Measurements from ENCODE around the gene HOXC10.
A peak's percentile ranks its signal among the peaks of the same experiment; 100 is the strongest.

Gene HOXC10

GRCh38 chr12:53975064-53975471 lies 9.9 kb upstream of the HOXC10 start:
- no peaks in the 10 kb centered on the region for H3K36me3 ChIP-seq (ENCODE audit: control insufficient read depth in 1 of 2, insufficient read depth in 2 of 2, low read length in 2 of 2)
- peaks cover 0 to 27% of the 10 kb centered on the region in 2 donors for H3K4me1 ChIP-seq (ENCODE audit: control insufficient read depth in 1 of 2, insufficient read depth in 2 of 2, low read length in 2 of 2)
- no peak overlapping the region for H3K27ac ChIP-seq (ENCODE audit: low read length)
- H3K27me3 ChIP-seq (ENCODE audit: low read depth, low read length) = peaks cover 92% of the 10 kb centered on the region
- no peaks in the 10 kb centered on the region for H3K9me3 ChIP-seq (ENCODE audit: control insufficient read depth in 1 of 2, low read length in 2 of 2)
- H3K4me3 ChIP-seq (ENCODE audit: low read depth in 1 of 2, low read length in 2 of 2) = peak overlapping the region in 1 of 2 donors; percentile 32

GRCh38 chr12:53975479-53976152 lies 9.3 kb upstream of the HOXC10 start:
- Histone ChIP-seq H3K27me3 (ENCODE audit: low read depth, low read length) (peaks cover 90% of the 10 kb centered on the region), H3K9me3 (ENCODE audit: control insufficient read depth in 1 of 2, low read length in 2 of 2) (no peaks in the 10 kb centered on the region), H3K4me3 (ENCODE audit: low read depth in 1 of 2, low read length in 2 of 2) (no peak overlapping the region), H3K27ac (ENCODE audit: low read length) (no peak overlapping the region), H3K36me3 (ENCODE audit: control insufficient read depth in 1 of 2, insufficient read depth in 2 of 2, low read length in 2 of 2) (no peaks in the 10 kb centered on the region), H3K4me1 (ENCODE audit: control insufficient read depth in 1 of 2, insufficient read depth in 2 of 2, low read length in 2 of 2) (peaks cover 0 to 27% of the 10 kb centered on the region in 2 donors)

- no peak overlapping the region for H3K4me3 ChIP-seq (ENCODE audit: low read depth in 1 of 2, low read length in 2 of 2)
- no peak overlapping the region for H3K27ac ChIP-seq (ENCODE audit: low read length)
- peaks cover 90% of the 10 kb centered on the region for H3K27me3 ChIP-seq (ENCODE audit: low read depth, low read length)
Measured at GRCh38 chr12:53976172-53976822, 8.6 kb upstream of the HOXC10 start.

GRCh38 chr12:53976823-53977595 lies 7.9 kb upstream of the HOXC10 start:
- Histone ChIP-seq H3K27ac (ENCODE audit: low read length) (no peak overlapping the region), H3K4me1 (ENCODE audit: control insufficient read depth in 1 of 2, insufficient read depth in 2 of 2, low read length in 2 of 2) (peaks cover 0 to 27% of the 10 kb centered on the region in 2 donors), H3K4me3 (ENCODE audit: low read depth in 1 of 2, low read length in 2 of 2) (no peak overlapping the region), H3K36me3 (ENCODE audit: control insufficient read depth in 1 of 2, insufficient read depth in 2 of 2, low read length in 2 of 2) (no peaks in the 10 kb centered on the region), H3K9me3 (ENCODE audit: control insufficient read depth in 1 of 2, low read length in 2 of 2) (no peaks in the 10 kb centered on the region), H3K27me3 (ENCODE audit: low read depth, low read length) (peaks cover 88% of the 10 kb centered on the region)

More at GRCh38 chr12:53976172-53976822, 8.6 kb upstream of the HOXC10 start:
- no peaks in the 10 kb centered on the region for H3K9me3 ChIP-seq (ENCODE audit: control insufficient read depth in 1 of 2, low read length in 2 of 2)
- H3K4me1 ChIP-seq (ENCODE audit: control insufficient read depth in 1 of 2, insufficient read depth in 2 of 2, low read length in 2 of 2) = peaks cover 0 to 27% of the 10 kb centered on the region in 2 donors
- no peaks in the 10 kb centered on the region for H3K36me3 ChIP-seq (ENCODE audit: control insufficient read depth in 1 of 2, insufficient read depth in 2 of 2, low read length in 2 of 2)

GRCh38 chr12:53977596-53978445 lies 7.1 kb upstream of the HOXC10 start:
- Histone ChIP-seq H3K4me1 (ENCODE audit: control insufficient read depth in 1 of 2, insufficient read depth in 2 of 2, low read length in 2 of 2) (peaks cover 0 to 30% of the 10 kb centered on the region in 2 donors), H3K9me3 (ENCODE audit: control insufficient read depth in 1 of 2, low read length in 2 of 2) (no peaks in the 10 kb centered on the region), H3K36me3 (ENCODE audit: control insufficient read depth in 1 of 2, insufficient read depth in 2 of 2, low read length in 2 of 2) (no peaks in the 10 kb centered on the region), H3K27ac (ENCODE audit: low read length) (no peak overlapping the region), H3K4me3 (ENCODE audit: low read depth in 1 of 2, low read length in 2 of 2) (no peak overlapping the region), H3K27me3 (ENCODE audit: low read depth, low read length) (peaks cover 88% of the 10 kb centered on the region)

- Histone ChIP-seq H3K4me3 (ENCODE audit: low read depth in 1 of 2, low read length in 2 of 2) (no peak overlapping the region), H3K27ac (ENCODE audit: low read length) (no peak overlapping the region), H3K27me3 (ENCODE audit: low read depth, low read length) (peaks cover 89% of the 10 kb centered on the region), H3K9me3 (ENCODE audit: control insufficient read depth in 1 of 2, low read length in 2 of 2) (peaks cover 0 to 4% of the 10 kb centered on the region in 2 donors), H3K4me1 (ENCODE audit: control insufficient read depth in 1 of 2, insufficient read depth in 2 of 2, low read length in 2 of 2) (peaks cover 0 to 31% of the 10 kb centered on the region in 2 donors), H3K36me3 (ENCODE audit: control insufficient read depth in 1 of 2, insufficient read depth in 2 of 2, low read length in 2 of 2) (no peaks in the 10 kb centered on the region)
Measured at GRCh38 chr12:53978477-53979356, 6.2 kb upstream of the HOXC10 start.

- Histone ChIP-seq H3K36me3 (ENCODE audit: control insufficient read depth in 1 of 2, insufficient read depth in 2 of 2, low read length in 2 of 2) (no peaks in the 10 kb centered on the region), H3K9me3 (ENCODE audit: control insufficient read depth in 1 of 2, low read length in 2 of 2) (peaks cover 0 to 4% of the 10 kb centered on the region in 2 donors), H3K4me3 (ENCODE audit: low read depth in 1 of 2, low read length in 2 of 2) (no peak overlapping the region), H3K27me3 (ENCODE audit: low read depth, low read length) (peaks cover 87% of the 10 kb centered on the region), H3K4me1 (ENCODE audit: control insufficient read depth in 1 of 2, insufficient read depth in 2 of 2, low read length in 2 of 2) (peaks cover 0 to 20% of the 10 kb centered on the region in 2 donors), H3K27ac (ENCODE audit: low read length) (no peak overlapping the region)
Measured at GRCh38 chr12:53980104-53980801, 4.7 kb upstream of the HOXC10 start.

GRCh38 chr12:53980802-53981496 lies 4.0 kb upstream of the HOXC10 start:
- Histone ChIP-seq H3K9me3 (ENCODE audit: control insufficient read depth in 1 of 2, low read length in 2 of 2) (peaks cover 0 to 4% of the 10 kb centered on the region in 2 donors), H3K27ac (ENCODE audit: low read length) (no peak overlapping the region), H3K4me1 (ENCODE audit: control insufficient read depth in 1 of 2, insufficient read depth in 2 of 2, low read length in 2 of 2) (peaks cover 0 to 23% of the 10 kb centered on the region in 2 donors), H3K27me3 (ENCODE audit: low read depth, low read length) (peaks cover 88% of the 10 kb centered on the region), H3K36me3 (ENCODE audit: control insufficient read depth in 1 of 2, insufficient read depth in 2 of 2, low read length in 2 of 2) (no peaks in the 10 kb centered on the region), H3K4me3 (ENCODE audit: low read depth in 1 of 2, low read length in 2 of 2) (no peak overlapping the region)

GRCh38 chr12:53981634-53982565 lies 3.0 kb upstream of the HOXC10 start:
- Histone ChIP-seq H3K4me1 (ENCODE audit: control insufficient read depth in 1 of 2, insufficient read depth in 2 of 2, low read length in 2 of 2) (peaks cover 0 to 30% of the 10 kb centered on the region in 2 donors), H3K27me3 (ENCODE audit: low read depth, low read length) (peaks cover 88% of the 10 kb centered on the region), H3K4me3 (ENCODE audit: low read depth in 1 of 2, low read length in 2 of 2) (no peak overlapping the region), H3K27ac (ENCODE audit: low read length) (no peak overlapping the region), H3K36me3 (ENCODE audit: control insufficient read depth in 1 of 2, insufficient read depth in 2 of 2, low read length in 2 of 2) (no peaks in the 10 kb centered on the region), H3K9me3 (ENCODE audit: control insufficient read depth in 1 of 2, low read length in 2 of 2) (peaks cover 0 to 4% of the 10 kb centered on the region in 2 donors)
